GM12892 (cell line): ENCODE measurements around the gene B4GALT4.

Source experiments
- POLR2A ChIP-seq: IDR thresholded peaks from 2 replicates; pipeline ENCODE4 v1.6.1; 2011; ENCODE audit warnings: low read depth, low read length, control low read depth
- POLR2AphosphoS5 ChIP-seq: IDR thresholded peaks from 2 replicates; pipeline ENCODE4 v1.6.1; 2011; ENCODE audit warnings: low read depth, low read length, control low read depth
- TAF1 ChIP-seq: IDR thresholded peaks from 2 replicates; pipeline ENCODE4 v1.6.1; 2011; ENCODE audit warnings: low read depth, mild to moderate bottlenecking, control low read depth, low read length, borderline replicate concordance

DNA sequence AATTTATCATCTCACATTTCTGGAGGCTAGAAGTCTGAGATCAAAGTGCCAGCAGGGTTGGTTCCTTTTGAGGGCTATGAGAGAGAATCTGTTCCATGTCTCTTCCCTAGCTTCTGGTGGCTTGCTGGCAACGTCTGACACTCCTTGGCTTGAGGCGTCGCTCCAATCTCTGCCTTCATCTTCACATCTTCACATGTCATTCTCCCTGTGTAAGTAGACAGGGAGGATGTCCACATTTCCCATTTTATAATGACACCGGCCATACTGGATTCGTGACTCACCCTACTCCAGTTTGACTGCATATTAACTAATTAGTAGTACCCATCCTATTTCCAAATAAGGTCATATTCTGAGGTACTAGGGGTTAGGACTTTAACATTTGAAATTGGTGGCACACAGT, 36.0 kb upstream of the B4GALT4 start:
- TF ChIP-seq POLR2AphosphoS5 (no peak), POLR2A (no peak), TAF1 (no peak)
